Measurements from ENCODE around the gene NFE2L1. TPM values are rescaled to one million over a fixed set of nuclear protein-coding genes. Genes with fewer than 3 reads are reported as not detected.
"Not testable (repeated sequence)": the region's sequence is repeated elsewhere in the genome, so short reads cannot be mapped to it uniquely, and the experiment has no call there.

NFE2L1 gene
- total RNA-seq, 1 experiment from 2014 or later = 135 TPM

GRCh38 chr17:48031966-48032365 lies 16.2 kb upstream of the NFE2L1 start:
- H3K27me3 ChIP-seq (ENCODE audit: insufficient read depth, low read length) = no peaks in the 10 kb centered on the region
- no peak for TF ChIP-seq SRF (IDR thresholded peaks at IDR 0.05; ENCODE audit: low read depth)
- H4K20me1 ChIP-seq (ENCODE audit: insufficient read depth) = no peaks in the 10 kb centered on the region
- H3K36me3 ChIP-seq (ENCODE audit: control insufficient read depth in 1 of 2, insufficient read depth in 2 of 2, low read length in 2 of 2) = no peaks in the 10 kb centered on the region
- H3K27ac ChIP-seq (ENCODE audit: low read depth, low read length) = no peak overlapping the region
- H2AFZ ChIP-seq (ENCODE audit: low read depth, low read length, poor library complexity, severe bottlenecking) = no peak overlapping the region
- ATAC-seq = no peak
- no TSS peak for BruUV-seq (replicated peaks)
- no peak overlapping the region for H3K4me2 ChIP-seq (ENCODE audit: low read length)
- ChIA-PET CTCF (no interaction called here), RAD21 (ENCODE audit: low non-redundant PET in 1 of 2, low total read pairs in 2 of 2, uncharacterized antibody in 2 of 2, unreplicated experiment in 2 of 2) (no interaction called here), POLR2A (interaction anchor here (3.1 kb wide), 1 partner anchor 17 kb away, joined by 17 read pairs; the partner anchor contains the start of gene NFE2L1)
- H3K79me2 ChIP-seq (ENCODE audit: insufficient read depth, low read length) = no peaks in the 10 kb centered on the region
- no peak overlapping the region for H3K9ac ChIP-seq (ENCODE audit: low read length)
- H3K4me3 ChIP-seq (replicated peaks in 1 of 2; ENCODE audit: low read depth in 1 of 2, low read length in 2 of 2) = no peak overlapping the region
- H3K4me1 ChIP-seq (ENCODE audit: control insufficient read depth in 1 of 2, insufficient read depth in 2 of 2, low read length in 2 of 2) = peaks cover 1 to 4% of the 10 kb centered on the region in 2 experiments
- H3K9me2 ChIP-seq (ENCODE audit: insufficient read depth) = no peaks in the 10 kb centered on the region
- intact Hi-C loops (cut with micrococcal nuclease) = no loop called here
- no peak for DNase-seq (ENCODE audit: low read depth, low spot score)
- no peaks in the 10 kb centered on the region for H3K9me3 ChIP-seq (ENCODE audit: control insufficient read depth in 1 of 2, insufficient read depth in 1 of 2, low read depth in 1 of 2, low read length in 2 of 2)

GRCh38 chr17:48034734-48035133 lies 13.4 kb upstream of the NFE2L1 start:
- CTCF ChIA-PET = interaction anchor here (1.4 to 3.4 kb wide), 2 partner anchors 8 to 9 kb away, joined by 7 to 14 read pairs; no protein-coding TSS in a partner anchor

GRCh38 chr17:48036693-48037035 lies 11.5 kb upstream of the NFE2L1 start:
- DNase-seq (ENCODE audit: low read depth, low spot score) = no peak
- intact Hi-C loops (cut with micrococcal nuclease) = no loop called here

More at GRCh38 chr17:48034734-48035133, 13.4 kb upstream of the NFE2L1 start:
- H3K9me2 ChIP-seq (ENCODE audit: insufficient read depth); H3K27me3 ChIP-seq (ENCODE audit: insufficient read depth, low read length); H3K4me2 ChIP-seq (ENCODE audit: low read length); H3K27ac ChIP-seq (ENCODE audit: low read depth, low read length); H3K36me3 ChIP-seq (ENCODE audit: control insufficient read depth in 1 of 2, insufficient read depth in 2 of 2, low read length in 2 of 2); H3K4me1 ChIP-seq (ENCODE audit: control insufficient read depth in 1 of 2, insufficient read depth in 2 of 2, low read length in 2 of 2); ATAC-seq; H2AFZ ChIP-seq (ENCODE audit: low read depth, low read length, poor library complexity, severe bottlenecking); RAD21 ChIA-PET (ENCODE audit: low non-redundant PET in 1 of 2, low total read pairs in 2 of 2, uncharacterized antibody in 2 of 2, unreplicated experiment in 2 of 2); H3K79me2 ChIP-seq (ENCODE audit: insufficient read depth, low read length); DNase-seq (ENCODE audit: low read depth, low spot score); H4K20me1 ChIP-seq (ENCODE audit: insufficient read depth); BruUV-seq (replicated peaks); H3K4me3 ChIP-seq (replicated peaks in 1 of 2; ENCODE audit: low read depth in 1 of 2, low read length in 2 of 2); H3K9ac ChIP-seq (ENCODE audit: low read length); H3K9me3 ChIP-seq (ENCODE audit: control insufficient read depth in 1 of 2, insufficient read depth in 1 of 2, low read depth in 1 of 2, low read length in 2 of 2); intact Hi-C loops (cut with micrococcal nuclease): not testable (repeated sequence)
- POLR2A ChIA-PET = interaction anchor here (1.3 kb wide), 1 partner anchor 14 kb away, joined by 11 read pairs; the partner anchor contains the start of gene NFE2L1

More at GRCh38 chr17:48036693-48037035, 11.5 kb upstream of the NFE2L1 start:
- Histone ChIP-seq H3K4me1 (ENCODE audit: control insufficient read depth in 1 of 2, insufficient read depth in 2 of 2, low read length in 2 of 2) (no peaks in the 10 kb centered on the region), H3K27me3 (ENCODE audit: insufficient read depth, low read length) (no peaks in the 10 kb centered on the region), H3K9me3 (ENCODE audit: control insufficient read depth in 1 of 2, insufficient read depth in 1 of 2, low read depth in 1 of 2, low read length in 2 of 2) (no peaks in the 10 kb centered on the region), H3K4me2 (ENCODE audit: low read length) (no peak overlapping the region), H3K27ac (ENCODE audit: low read depth, low read length) (no peak overlapping the region), H2AFZ (ENCODE audit: low read depth, low read length, poor library complexity, severe bottlenecking) (no peak overlapping the region), H3K79me2 (ENCODE audit: insufficient read depth, low read length) (no peaks in the 10 kb centered on the region), H3K4me3 (replicated peaks in 1 of 2; ENCODE audit: low read depth in 1 of 2, low read length in 2 of 2) (no peak overlapping the region), H3K9me2 (ENCODE audit: insufficient read depth) (no peaks in the 10 kb centered on the region), H3K9ac (ENCODE audit: low read length) (no peak overlapping the region), H4K20me1 (ENCODE audit: insufficient read depth) (no peaks in the 10 kb centered on the region), H3K36me3 (ENCODE audit: control insufficient read depth in 1 of 2, insufficient read depth in 2 of 2, low read length in 2 of 2) (no peaks in the 10 kb centered on the region)
- no TSS peak for BruUV-seq (replicated peaks)
- ChIA-PET RAD21 (ENCODE audit: low non-redundant PET in 1 of 2, low total read pairs in 2 of 2, uncharacterized antibody in 2 of 2, unreplicated experiment in 2 of 2) (no interaction called here), CTCF (interaction anchor here (0.9 to 3.4 kb wide), 3 partner anchors 10 to 94 kb away, joined by 3 to 14 read pairs (median 4); no protein-coding TSS in a partner anchor), POLR2A (interaction anchor here (2.0 kb wide), 1 partner anchor 12 kb away, joined by 13 read pairs; the partner anchor contains the start of gene NFE2L1)
- no peak for ATAC-seq
- no peak for TF ChIP-seq EZH2phosphoT487 (IDR thresholded peaks at IDR 0.05; ENCODE audit: borderline replicate concordance)

Data from HCT116 (cell line).